Measurements from ENCODE around the gene MMEL1. TPM values are rescaled to one million over a fixed set of nuclear protein-coding genes. Genes with fewer than 3 reads are reported as not detected.
"Not testable (repeated sequence)": the region's sequence is repeated elsewhere in the genome, so short reads cannot be mapped to it uniquely, and the experiment has no call there.

MMEL1 gene
- total RNA-seq, 1 experiment from 2014 or later: 4.9 TPM

DNA sequence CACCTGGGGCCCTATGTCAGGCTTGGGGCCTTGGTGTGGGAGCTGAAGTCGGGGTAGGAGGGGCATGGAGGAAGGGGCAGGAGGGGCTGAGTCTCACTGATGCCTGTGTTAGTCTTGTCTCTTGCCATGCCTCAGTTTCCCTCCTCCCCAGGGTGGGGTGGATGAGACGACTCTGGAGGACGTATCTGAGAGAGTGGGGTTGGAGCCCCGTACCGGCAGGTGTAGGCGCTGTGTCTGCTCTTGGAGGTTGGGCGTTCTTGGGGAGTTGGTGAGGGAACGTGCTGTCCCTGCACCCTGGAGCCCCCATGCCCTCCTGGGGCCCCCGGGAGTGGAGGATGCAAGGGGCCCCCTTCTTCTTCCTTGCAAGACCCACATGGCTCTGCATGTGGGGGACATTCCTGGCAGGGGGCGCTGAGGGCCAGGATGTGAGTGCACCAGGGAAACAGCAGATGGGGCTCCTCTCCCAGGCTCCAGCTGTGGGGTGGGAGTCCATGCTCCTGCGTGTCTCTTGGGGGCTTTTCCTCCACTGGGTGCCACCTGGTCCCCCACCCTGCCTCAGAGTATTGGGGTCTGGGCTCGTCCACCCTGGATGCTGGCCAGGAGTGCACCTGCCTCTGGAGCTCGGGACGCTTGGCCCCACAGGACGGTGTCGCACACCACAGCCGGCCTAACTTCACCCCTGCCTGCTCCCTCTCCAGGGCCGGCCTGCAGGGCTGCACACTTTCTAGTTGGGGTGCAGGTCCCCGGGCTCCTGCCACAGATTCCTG lies 78.0 kb downstream of the MMEL1 start:
- no peak for DNase-seq
- Histone ChIP-seq H3K9me2 (ENCODE audit: insufficient read depth) (no peaks in the 10 kb centered on the region), H3K9me3 (ENCODE audit: insufficient read depth, low read depth) (no peaks in the 10 kb centered on the region), H3K27ac (no peak overlapping the region), H3K4me2 (no peak overlapping the region), H3K4me3 (no peak overlapping the region), H2AFZ (no peak overlapping the region), H3K27me3 (ENCODE audit: insufficient read depth, low read depth) (no peaks in the 10 kb centered on the region; the same call in 1 of the 2 replicates), H3K79me2 (ENCODE audit: low read depth) (no peaks in the 10 kb centered on the region), H3F3A (ENCODE audit: insufficient read depth, low read depth) (no peaks in the 10 kb centered on the region), H3K4me1 (replicated peaks; ENCODE audit: insufficient read depth) (no peaks in the 10 kb centered on the region), H3K36me3 (ENCODE audit: low read depth) (no peaks in the 10 kb centered on the region), H4K20me1 (ENCODE audit: insufficient read depth) (no peaks in the 10 kb centered on the region)
- ChIA-PET POLR2A (ENCODE audit: unreplicated experiment) (no interaction called here), CTCF (no interaction called here)
- BruUV-seq (replicated peaks): no TSS peak
- TF ChIP-seq EZH2 (IDR thresholded peaks at IDR 0.05; ENCODE audit: low read depth): no peak
- TF ChIP-seq, protein P1, sequence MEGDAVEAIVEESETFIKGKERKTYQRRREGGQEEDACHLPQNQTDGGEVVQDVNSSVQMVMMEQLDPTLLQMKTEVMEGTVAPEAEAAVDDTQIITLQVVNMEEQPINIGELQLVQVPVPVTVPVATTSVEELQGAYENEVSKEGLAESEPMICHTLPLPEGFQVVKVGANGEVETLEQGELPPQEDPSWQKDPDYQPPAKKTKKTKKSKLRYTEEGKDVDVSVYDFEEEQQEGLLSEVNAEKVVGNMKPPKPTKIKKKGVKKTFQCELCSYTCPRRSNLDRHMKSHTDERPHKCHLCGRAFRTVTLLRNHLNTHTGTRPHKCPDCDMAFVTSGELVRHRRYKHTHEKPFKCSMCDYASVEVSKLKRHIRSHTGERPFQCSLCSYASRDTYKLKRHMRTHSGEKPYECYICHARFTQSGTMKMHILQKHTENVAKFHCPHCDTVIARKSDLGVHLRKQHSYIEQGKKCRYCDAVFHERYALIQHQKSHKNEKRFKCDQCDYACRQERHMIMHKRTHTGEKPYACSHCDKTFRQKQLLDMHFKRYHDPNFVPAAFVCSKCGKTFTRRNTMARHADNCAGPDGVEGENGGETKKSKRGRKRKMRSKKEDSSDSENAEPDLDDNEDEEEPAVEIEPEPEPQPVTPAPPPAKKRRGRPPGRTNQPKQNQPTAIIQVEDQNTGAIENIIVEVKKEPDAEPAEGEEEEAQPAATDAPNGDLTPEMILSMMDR (conservative IDR thresholded peaks at IDR 0.05): peak; percentile 33; the same call in 1 of the 2 replicates
- intact Hi-C loops (cut with micrococcal nuclease; ENCODE audit: unreplicated experiment): no loop called here

DNA sequence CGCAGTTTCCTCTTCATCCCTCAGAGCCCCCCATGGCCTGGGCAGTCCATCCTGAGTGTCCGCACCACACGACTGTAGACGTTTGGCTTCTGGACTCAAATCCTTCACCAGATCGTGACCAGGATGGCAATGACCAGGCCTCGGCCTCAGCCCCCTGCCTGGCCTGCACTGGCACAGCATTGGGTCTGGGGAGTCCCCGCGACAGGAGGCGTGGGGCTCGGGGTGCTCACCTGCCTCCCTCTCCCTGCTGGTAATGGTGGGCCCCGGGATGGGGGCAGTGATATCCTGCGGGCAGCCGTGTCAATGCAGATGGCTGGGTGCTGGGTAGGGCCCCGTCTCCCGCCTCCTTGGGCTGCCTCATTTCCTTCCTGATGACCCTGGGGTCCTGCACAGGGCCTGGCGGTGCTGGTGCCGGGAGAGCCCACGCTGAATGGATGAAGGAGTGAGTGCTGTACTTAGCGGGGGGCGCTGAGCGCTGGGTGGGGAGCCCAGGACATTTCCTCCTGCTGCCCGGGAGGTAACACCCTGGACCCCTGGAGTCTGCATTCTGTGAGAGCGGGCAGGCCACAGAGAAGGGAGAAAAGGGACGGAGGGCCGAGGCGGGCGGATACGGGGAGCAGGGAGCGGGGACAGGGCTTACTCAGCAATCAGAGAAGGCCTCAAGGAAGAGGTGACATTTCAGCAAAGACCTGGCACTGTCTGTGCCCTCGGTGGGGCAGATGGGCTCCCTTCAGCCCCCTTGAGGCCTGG lies 78.8 kb downstream of the MMEL1 start:
- no peak for TF ChIP-seq EZH2 (IDR thresholded peaks at IDR 0.05; ENCODE audit: low read depth)
- TF ChIP-seq, protein P1 (conservative IDR thresholded peaks at IDR 0.05): no peak
- H3K27ac ChIP-seq: no peak overlapping the region
- H4K20me1 ChIP-seq (ENCODE audit: insufficient read depth): no peaks in the 10 kb centered on the region
- H3K4me2 ChIP-seq: no peak overlapping the region
- ChIA-PET POLR2A (ENCODE audit: unreplicated experiment) (no interaction called here), CTCF (no interaction called here)
- no peak overlapping the region for H3K4me3 ChIP-seq
- no peaks in the 10 kb centered on the region for H3K9me3 ChIP-seq (ENCODE audit: insufficient read depth, low read depth)
- H3K27me3 ChIP-seq (ENCODE audit: insufficient read depth, low read depth): no peaks in the 10 kb centered on the region; the same call in 1 of the 2 replicates
- no TSS peak for BruUV-seq (replicated peaks)
- no peaks in the 10 kb centered on the region for H3F3A ChIP-seq (ENCODE audit: insufficient read depth, low read depth)
- H3K9me2 ChIP-seq (ENCODE audit: insufficient read depth): no peaks in the 10 kb centered on the region
- H3K4me1 ChIP-seq (replicated peaks; ENCODE audit: insufficient read depth): 0 out of 2 replicates have a peak, but pooled peaks cover 3% of the 10 kb centered on the region
- intact Hi-C loops (cut with micrococcal nuclease; ENCODE audit: unreplicated experiment): no loop called here
- no peaks in the 10 kb centered on the region for H3K79me2 ChIP-seq (ENCODE audit: low read depth)
- H2AFZ ChIP-seq: no peak overlapping the region
- DNase-seq: no peak
- no peaks in the 10 kb centered on the region for H3K36me3 ChIP-seq (ENCODE audit: low read depth)

DNA sequence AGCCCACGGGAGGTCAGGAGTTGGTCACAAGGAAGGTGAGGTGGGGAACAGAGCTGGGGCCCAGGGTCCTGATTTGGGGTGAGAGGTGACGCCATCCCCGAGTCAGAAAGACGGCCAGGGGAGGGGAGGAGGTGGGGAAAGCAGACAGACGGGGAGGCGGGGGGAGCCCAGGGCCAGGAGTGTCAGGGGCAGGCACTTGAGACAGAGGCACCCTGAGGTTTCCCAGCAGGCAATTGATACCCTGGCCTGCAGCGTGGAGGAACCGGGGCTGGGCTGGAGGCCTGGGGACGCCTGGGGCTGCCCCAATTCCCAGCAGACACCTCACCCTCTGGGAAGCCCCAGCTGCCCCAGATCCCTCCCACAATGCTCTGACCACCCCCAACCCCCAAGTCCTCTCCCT lies 79.7 kb downstream of the MMEL1 start:
- H3K36me3 ChIP-seq (ENCODE audit: low read depth); H3K9me2 ChIP-seq (ENCODE audit: insufficient read depth); DNase-seq; H3F3A ChIP-seq (ENCODE audit: insufficient read depth, low read depth); H2AFZ ChIP-seq; BruUV-seq (replicated peaks); H3K79me2 ChIP-seq (ENCODE audit: low read depth); H4K20me1 ChIP-seq (ENCODE audit: insufficient read depth); H3K27me3 ChIP-seq (ENCODE audit: insufficient read depth, low read depth); POLR2A ChIA-PET (ENCODE audit: unreplicated experiment); CTCF ChIA-PET; H3K4me3 ChIP-seq; intact Hi-C loops (cut with micrococcal nuclease; ENCODE audit: unreplicated experiment); H3K9me3 ChIP-seq (ENCODE audit: insufficient read depth, low read depth); H3K27ac ChIP-seq; H3K4me2 ChIP-seq: not testable (repeated sequence)
- peaks cover 13% of the 10 kb centered on the region; the same call in 1 of the 2 replicates for H3K4me1 ChIP-seq (replicated peaks; ENCODE audit: insufficient read depth)

Measured in PC-9 (cell line).